Prostate gland (tissue), 2 donors: ENCODE results near the gene HIBCH.

Experiments
- POLR2A ChIP-seq: fragments of 450-650 bp; IDR thresholded peaks from one replicate; pipeline ENCODE4 v1.6.1; 2016; ENCODE audit warnings: antibody characterized with exemption, mild to moderate bottlenecking
- POLR2AphosphoS5 ChIP-seq: sonication (generic); formaldehyde crosslinking; IDR thresholded peaks from one replicate; pipeline ENCODE4 v1.6.1; 2017; ENCODE audit warnings: antibody characterized with exemption
- TF ChIP-seq, protein P1 (sequence below), 4 experiments: fragments of 200-600 bp in 2 of 4; fragments of 450-650 bp in 2 of 4; sonication (generic) in 2 of 4; IDR thresholded peaks; 1 replicate in 3 of 4; 2 replicates in 1 of 4; pipeline ENCODE4 v1.5.1; 2016 to 2019; ENCODE audit warnings: antibody characterized with exemption in 4 of 4, mild to moderate bottlenecking in 2 of 4, moderate library complexity in 2 of 4

- TF ChIP-seq, protein P1, sequence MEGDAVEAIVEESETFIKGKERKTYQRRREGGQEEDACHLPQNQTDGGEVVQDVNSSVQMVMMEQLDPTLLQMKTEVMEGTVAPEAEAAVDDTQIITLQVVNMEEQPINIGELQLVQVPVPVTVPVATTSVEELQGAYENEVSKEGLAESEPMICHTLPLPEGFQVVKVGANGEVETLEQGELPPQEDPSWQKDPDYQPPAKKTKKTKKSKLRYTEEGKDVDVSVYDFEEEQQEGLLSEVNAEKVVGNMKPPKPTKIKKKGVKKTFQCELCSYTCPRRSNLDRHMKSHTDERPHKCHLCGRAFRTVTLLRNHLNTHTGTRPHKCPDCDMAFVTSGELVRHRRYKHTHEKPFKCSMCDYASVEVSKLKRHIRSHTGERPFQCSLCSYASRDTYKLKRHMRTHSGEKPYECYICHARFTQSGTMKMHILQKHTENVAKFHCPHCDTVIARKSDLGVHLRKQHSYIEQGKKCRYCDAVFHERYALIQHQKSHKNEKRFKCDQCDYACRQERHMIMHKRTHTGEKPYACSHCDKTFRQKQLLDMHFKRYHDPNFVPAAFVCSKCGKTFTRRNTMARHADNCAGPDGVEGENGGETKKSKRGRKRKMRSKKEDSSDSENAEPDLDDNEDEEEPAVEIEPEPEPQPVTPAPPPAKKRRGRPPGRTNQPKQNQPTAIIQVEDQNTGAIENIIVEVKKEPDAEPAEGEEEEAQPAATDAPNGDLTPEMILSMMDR (IDR thresholded peaks at IDR 0.05) = no peak
- TF ChIP-seq POLR2AphosphoS5 (no peak), POLR2A (no peak)
Observed at GRCh38 chr2:190190507-190191162, 129.0 kb downstream of the HIBCH start.
